ENCODE measurements around the gene GALNTL6.

DNA sequence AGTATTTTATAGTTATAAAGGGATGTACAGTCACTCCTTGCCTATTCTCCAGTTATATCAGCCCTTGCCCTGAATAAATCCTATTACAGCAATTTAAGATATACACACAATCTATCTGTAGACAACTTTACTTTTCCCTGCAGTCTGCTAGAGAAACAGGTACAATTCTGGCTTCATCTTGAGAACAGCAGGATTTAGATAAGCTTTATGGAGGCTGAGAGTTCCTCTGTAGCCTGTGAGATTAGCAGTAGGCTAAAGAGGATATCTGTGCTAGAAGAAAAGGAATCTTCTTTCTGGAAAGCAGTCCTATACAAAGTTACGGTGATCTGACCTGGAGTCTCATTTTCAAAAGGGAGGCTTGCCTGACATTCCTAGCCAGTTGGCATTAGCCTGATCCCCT is 290.3 kb downstream of the GALNTL6 start:
- TF ChIP-seq, protein P1, sequence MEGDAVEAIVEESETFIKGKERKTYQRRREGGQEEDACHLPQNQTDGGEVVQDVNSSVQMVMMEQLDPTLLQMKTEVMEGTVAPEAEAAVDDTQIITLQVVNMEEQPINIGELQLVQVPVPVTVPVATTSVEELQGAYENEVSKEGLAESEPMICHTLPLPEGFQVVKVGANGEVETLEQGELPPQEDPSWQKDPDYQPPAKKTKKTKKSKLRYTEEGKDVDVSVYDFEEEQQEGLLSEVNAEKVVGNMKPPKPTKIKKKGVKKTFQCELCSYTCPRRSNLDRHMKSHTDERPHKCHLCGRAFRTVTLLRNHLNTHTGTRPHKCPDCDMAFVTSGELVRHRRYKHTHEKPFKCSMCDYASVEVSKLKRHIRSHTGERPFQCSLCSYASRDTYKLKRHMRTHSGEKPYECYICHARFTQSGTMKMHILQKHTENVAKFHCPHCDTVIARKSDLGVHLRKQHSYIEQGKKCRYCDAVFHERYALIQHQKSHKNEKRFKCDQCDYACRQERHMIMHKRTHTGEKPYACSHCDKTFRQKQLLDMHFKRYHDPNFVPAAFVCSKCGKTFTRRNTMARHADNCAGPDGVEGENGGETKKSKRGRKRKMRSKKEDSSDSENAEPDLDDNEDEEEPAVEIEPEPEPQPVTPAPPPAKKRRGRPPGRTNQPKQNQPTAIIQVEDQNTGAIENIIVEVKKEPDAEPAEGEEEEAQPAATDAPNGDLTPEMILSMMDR (IDR thresholded peaks at IDR 0.05) = no peak
- no peak for TF ChIP-seq POLR2A (IDR thresholded peaks at IDR 0.05)
- TF ChIP-seq POLR2AphosphoS5 (IDR thresholded peaks at IDR 0.05) = no peak

Measured in stomach (tissue), 4 donors.